ENCODE results near the gene CD46.

DNA sequence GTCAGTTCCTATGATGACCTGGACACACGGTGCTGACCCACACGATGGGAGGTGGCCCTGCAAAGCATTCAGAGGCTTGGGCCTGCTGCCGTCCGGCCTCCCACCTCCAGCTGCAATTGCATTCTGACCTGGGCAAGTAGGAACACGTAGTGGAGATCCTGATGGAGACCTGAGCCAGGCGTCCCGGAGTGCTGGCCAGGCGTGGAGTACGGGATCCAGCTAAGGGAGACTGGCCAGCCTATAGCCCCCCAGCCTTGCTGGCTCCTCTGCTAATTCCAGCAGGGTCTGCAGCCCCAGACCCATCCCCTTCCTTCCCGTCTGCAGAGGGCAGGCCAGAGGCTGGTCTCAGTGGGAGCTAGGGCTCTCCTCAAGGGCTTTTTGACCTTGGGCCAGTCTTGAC is 11.2 kb downstream of the CD46 start:
- TF ChIP-seq, protein P1, sequence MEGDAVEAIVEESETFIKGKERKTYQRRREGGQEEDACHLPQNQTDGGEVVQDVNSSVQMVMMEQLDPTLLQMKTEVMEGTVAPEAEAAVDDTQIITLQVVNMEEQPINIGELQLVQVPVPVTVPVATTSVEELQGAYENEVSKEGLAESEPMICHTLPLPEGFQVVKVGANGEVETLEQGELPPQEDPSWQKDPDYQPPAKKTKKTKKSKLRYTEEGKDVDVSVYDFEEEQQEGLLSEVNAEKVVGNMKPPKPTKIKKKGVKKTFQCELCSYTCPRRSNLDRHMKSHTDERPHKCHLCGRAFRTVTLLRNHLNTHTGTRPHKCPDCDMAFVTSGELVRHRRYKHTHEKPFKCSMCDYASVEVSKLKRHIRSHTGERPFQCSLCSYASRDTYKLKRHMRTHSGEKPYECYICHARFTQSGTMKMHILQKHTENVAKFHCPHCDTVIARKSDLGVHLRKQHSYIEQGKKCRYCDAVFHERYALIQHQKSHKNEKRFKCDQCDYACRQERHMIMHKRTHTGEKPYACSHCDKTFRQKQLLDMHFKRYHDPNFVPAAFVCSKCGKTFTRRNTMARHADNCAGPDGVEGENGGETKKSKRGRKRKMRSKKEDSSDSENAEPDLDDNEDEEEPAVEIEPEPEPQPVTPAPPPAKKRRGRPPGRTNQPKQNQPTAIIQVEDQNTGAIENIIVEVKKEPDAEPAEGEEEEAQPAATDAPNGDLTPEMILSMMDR (IDR thresholded peaks at IDR 0.05) = no peak
- TF ChIP-seq POLR2A (IDR thresholded peaks at IDR 0.05) (no peak), EP300 (IDR thresholded peaks at IDR 0.05) (no peak)

Data from ovary (tissue), 3 donors.